T-cell (primary cell): ENCODE data around the gene PDSS2. TPM values are rescaled to one million over a fixed set of nuclear protein-coding genes. Genes with fewer than 3 reads are reported as not detected.

Experiments
- total RNA-seq, 35 experiments: library from RNA in 6 of 35; stranded (reverse) in 6 of 35; fragments of 120-200 nt in 1 of 35; gene quantifications; one replicate each; pipeline versions ENCODE4 v1.2.1 to v1.2.4 and lab custom pipeline; 2013 to 2026

The PDSS2 gene
- total RNA-seq, 5 donors from 2014 or later (not counting 1 experiment from before 2014, with no cell fraction given), result 10.8 to 13.6 (median 11.8) TPM

Other genes with a start within 250 kb of the PDSS2 start
- under 1 TPM; 0.30 to 0.95 (median 0.46) TPM for gene SOBP, start 30.6 kb upstream of the PDSS2 start, total RNA-seq